Parathyroid adenoma (tissue), 2 donors: Measurements from ENCODE around the gene SMO.

Experiments
- H2AFZ ChIP-seq: fragments of 300-600 bp; sonication (generic); one replicate; pipeline ENCODE4 v1.7.0; 2017; ENCODE audit warnings: antibody characterized with exemption, mild to moderate bottlenecking
- H3K27ac ChIP-seq: fragments of 300-600 bp; sonication (generic); one replicate; pipeline ENCODE4 v1.7.0; 2017
- H3K27me3 ChIP-seq: fragments of 300-600 bp; sonication (generic); one replicate; pipeline ENCODE4 v1.7.0; 2017; ENCODE audit warnings: low read length; ENCODE audit not compliant: control insufficient read depth, insufficient read depth
- H3K36me3 ChIP-seq: fragments of 300-600 bp; sonication (generic); one replicate; pipeline ENCODE4 v1.7.0; 2017; ENCODE audit warnings: low read length; ENCODE audit not compliant: control insufficient read depth, insufficient read depth
- H3K4me1 ChIP-seq: fragments of 300-600 bp; sonication (generic); one replicate; pipeline ENCODE4 v1.7.0; 2017; ENCODE audit warnings: control low read depth
- H3K4me2 ChIP-seq: fragments of 300-600 bp; sonication (generic); one replicate; pipeline ENCODE4 v1.7.0; 2017; ENCODE audit warnings: low read length
- H3K4me3 ChIP-seq: fragments of 300-600 bp; sonication (generic); one replicate; pipeline ENCODE4 v1.7.0; 2017; ENCODE audit warnings: low read depth, low read length
- H3K79me2 ChIP-seq: fragments of 300-600 bp; sonication (generic); one replicate; pipeline ENCODE4 v1.7.0; 2017; ENCODE audit warnings: control low read depth
- H3K9ac ChIP-seq: fragments of 300-600 bp; sonication (generic); one replicate; pipeline ENCODE4 v1.7.0; 2017; ENCODE audit warnings: mild to moderate bottlenecking
- H3K9me3 ChIP-seq: fragments of 300-600 bp; sonication (generic); one replicate; pipeline ENCODE4 v1.7.0; 2017; ENCODE audit warnings: low read length; ENCODE audit not compliant: control insufficient read depth
- TF ChIP-seq, protein P1 (sequence below): fragments of 300-600 bp; sonication (generic); IDR thresholded peaks from one replicate; pipeline ENCODE4 v1.7.0; 2017; ENCODE audit warnings: antibody characterized with exemption, mild to moderate bottlenecking
- donor health status: primary hyperparathyroidism.

Gene SMO

DNA sequence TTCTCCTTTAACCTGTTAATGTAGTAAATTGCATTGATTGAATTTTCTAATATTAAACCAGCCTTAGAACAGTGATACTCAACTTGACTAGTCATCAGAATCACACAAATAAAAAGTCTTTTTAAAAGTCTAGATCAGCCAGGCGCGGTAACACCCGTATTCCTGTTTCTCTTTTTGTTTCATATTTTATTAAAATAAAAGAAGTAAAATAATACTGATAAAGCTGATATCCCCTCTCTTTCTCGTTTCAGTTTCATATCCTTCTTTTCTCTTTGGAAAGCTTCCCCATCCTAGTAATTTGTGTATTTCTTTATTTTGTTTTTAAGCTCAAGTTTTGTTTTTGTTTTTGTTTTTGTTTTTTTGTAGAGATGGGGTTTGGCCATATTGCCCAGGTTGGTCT, 9.3 kb downstream of the SMO start:
- TF ChIP-seq, protein P1, sequence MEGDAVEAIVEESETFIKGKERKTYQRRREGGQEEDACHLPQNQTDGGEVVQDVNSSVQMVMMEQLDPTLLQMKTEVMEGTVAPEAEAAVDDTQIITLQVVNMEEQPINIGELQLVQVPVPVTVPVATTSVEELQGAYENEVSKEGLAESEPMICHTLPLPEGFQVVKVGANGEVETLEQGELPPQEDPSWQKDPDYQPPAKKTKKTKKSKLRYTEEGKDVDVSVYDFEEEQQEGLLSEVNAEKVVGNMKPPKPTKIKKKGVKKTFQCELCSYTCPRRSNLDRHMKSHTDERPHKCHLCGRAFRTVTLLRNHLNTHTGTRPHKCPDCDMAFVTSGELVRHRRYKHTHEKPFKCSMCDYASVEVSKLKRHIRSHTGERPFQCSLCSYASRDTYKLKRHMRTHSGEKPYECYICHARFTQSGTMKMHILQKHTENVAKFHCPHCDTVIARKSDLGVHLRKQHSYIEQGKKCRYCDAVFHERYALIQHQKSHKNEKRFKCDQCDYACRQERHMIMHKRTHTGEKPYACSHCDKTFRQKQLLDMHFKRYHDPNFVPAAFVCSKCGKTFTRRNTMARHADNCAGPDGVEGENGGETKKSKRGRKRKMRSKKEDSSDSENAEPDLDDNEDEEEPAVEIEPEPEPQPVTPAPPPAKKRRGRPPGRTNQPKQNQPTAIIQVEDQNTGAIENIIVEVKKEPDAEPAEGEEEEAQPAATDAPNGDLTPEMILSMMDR: no peak
- Histone ChIP-seq H3K27ac (no peak overlapping the region), H3K4me2 (no peak overlapping the region), H3K9me3 (no peaks in the 10 kb centered on the region), H3K4me1 (no peaks in the 10 kb centered on the region), H3K36me3 (no peaks in the 10 kb centered on the region), H3K27me3 (no peaks in the 10 kb centered on the region), H3K79me2 (no peaks in the 10 kb centered on the region), H3K4me3 (no peak overlapping the region), H2AFZ (no peak overlapping the region), H3K9ac (no peak overlapping the region)

DNA sequence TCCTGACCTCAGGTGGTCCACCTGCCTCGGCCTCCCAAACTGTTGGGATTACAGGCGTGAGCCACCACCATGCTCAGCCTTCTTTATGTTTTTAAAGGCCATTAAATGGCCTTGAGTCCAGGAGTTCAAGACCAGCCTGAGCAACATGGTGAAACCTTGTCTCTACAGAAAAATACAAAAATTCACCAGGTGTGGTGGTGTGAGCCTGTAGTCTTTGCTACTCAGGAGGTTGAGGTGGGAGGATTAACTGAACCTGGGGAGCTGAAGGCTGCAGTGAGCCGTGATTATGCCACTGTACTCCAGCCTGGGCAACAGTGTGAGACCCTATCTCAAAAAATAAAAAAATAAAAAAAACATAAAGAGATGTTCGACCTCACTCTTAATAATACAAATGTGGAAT, 11.0 kb downstream of the SMO start:
- no peaks in the 10 kb centered on the region for H3K79me2 ChIP-seq
- H3K4me2 ChIP-seq: no peak overlapping the region
- H3K9ac ChIP-seq: no peak overlapping the region
- H3K4me1 ChIP-seq: no peaks in the 10 kb centered on the region
- TF ChIP-seq, protein P1: no peak
- no peak overlapping the region for H2AFZ ChIP-seq
- H3K36me3 ChIP-seq: no peaks in the 10 kb centered on the region
- no peak overlapping the region for H3K27ac ChIP-seq
- no peaks in the 10 kb centered on the region for H3K9me3 ChIP-seq
- no peak overlapping the region for H3K4me3 ChIP-seq
- no peaks in the 10 kb centered on the region for H3K27me3 ChIP-seq

GRCh38 chr7:129202058-129202777, 13.8 kb downstream of the SMO start:
- no peaks in the 10 kb centered on the region for H3K27me3 ChIP-seq
- no peaks in the 10 kb centered on the region for H3K9me3 ChIP-seq
- no peaks in the 10 kb centered on the region for H3K79me2 ChIP-seq
- H3K4me2 ChIP-seq: no peak overlapping the region
- H2AFZ ChIP-seq: no peak overlapping the region
- H3K4me3 ChIP-seq: no peak overlapping the region
- TF ChIP-seq, protein P1: no peak
- H3K36me3 ChIP-seq: no peaks in the 10 kb centered on the region
- no peaks in the 10 kb centered on the region for H3K4me1 ChIP-seq
- H3K27ac ChIP-seq: no peak overlapping the region
- H3K9ac ChIP-seq: no peak overlapping the region

- H3K4me3 ChIP-seq: no peak overlapping the region
- H3K79me2 ChIP-seq: no peaks in the 10 kb centered on the region
- H3K9ac ChIP-seq: no peak overlapping the region
- H3K4me2 ChIP-seq: no peak overlapping the region
- H3K36me3 ChIP-seq: no peaks in the 10 kb centered on the region
- no peaks in the 10 kb centered on the region for H3K4me1 ChIP-seq
- no peaks in the 10 kb centered on the region for H3K27me3 ChIP-seq
- TF ChIP-seq, protein P1: no peak
- H3K9me3 ChIP-seq: no peaks in the 10 kb centered on the region
- no peak overlapping the region for H3K27ac ChIP-seq
- no peak overlapping the region for H2AFZ ChIP-seq
Observed at GRCh38 chr7:129203050-129203741, 14.8 kb downstream of the SMO start.
